ENCODE data around the gene TMEM255B.

DNA sequence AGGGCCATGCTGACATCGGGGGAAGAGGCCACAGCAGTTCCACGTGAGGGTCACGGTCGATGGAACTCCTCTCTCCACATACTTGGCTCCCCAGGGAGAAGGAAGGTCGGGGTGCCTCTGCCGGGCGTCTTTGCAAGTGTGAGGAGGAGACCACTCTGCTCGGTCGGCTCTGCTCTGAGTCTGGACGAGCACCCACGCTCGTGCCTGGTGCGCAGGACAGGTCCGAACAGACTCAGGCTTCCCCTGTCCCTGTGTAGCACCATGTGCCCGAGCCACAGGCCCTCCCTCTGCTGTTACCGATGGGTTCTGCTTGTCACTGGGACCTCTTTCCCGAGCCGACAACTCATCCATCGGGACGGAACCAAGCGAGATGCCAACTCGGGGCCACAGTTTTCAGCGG, 35.1 kb downstream of the TMEM255B start:
- TF ChIP-seq, protein P1, sequence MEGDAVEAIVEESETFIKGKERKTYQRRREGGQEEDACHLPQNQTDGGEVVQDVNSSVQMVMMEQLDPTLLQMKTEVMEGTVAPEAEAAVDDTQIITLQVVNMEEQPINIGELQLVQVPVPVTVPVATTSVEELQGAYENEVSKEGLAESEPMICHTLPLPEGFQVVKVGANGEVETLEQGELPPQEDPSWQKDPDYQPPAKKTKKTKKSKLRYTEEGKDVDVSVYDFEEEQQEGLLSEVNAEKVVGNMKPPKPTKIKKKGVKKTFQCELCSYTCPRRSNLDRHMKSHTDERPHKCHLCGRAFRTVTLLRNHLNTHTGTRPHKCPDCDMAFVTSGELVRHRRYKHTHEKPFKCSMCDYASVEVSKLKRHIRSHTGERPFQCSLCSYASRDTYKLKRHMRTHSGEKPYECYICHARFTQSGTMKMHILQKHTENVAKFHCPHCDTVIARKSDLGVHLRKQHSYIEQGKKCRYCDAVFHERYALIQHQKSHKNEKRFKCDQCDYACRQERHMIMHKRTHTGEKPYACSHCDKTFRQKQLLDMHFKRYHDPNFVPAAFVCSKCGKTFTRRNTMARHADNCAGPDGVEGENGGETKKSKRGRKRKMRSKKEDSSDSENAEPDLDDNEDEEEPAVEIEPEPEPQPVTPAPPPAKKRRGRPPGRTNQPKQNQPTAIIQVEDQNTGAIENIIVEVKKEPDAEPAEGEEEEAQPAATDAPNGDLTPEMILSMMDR (IDR thresholded peaks at IDR 0.05): no peak
- no peak for TF ChIP-seq EP300 (IDR thresholded peaks at IDR 0.05)
- TF ChIP-seq POLR2AphosphoS5 (IDR thresholded peaks at IDR 0.05): no peak
- no peak for TF ChIP-seq POLR2A (IDR thresholded peaks at IDR 0.05)

Measured in upper lobe of left lung (tissue), 4 donors.